Fibroblast of villous mesenchyme (primary cell): ENCODE results near the gene DEFB114. TPM values are rescaled to one million over a fixed set of nuclear protein-coding genes. Genes with fewer than 3 reads are reported as not detected.

Experiments
- DNase-seq: peaks from one replicate; pipeline ENCODE4 v3.0.0-alpha.2; 2010; ENCODE audit warnings: low read depth
- H3K4me3 ChIP-seq: 2 replicates; pipeline ENCODE4 v1.5.1; 2011; ENCODE audit warnings: low read depth, mild to moderate bottlenecking, low read length
- total RNA-seq: library from RNA; depleted of rRNA; stranded (reverse); fragments of >200 nt; gene quantifications from 2 replicates; pipeline ENCODE4 v1.2.3, GENCODE V29; 2012
- TF ChIP-seq, protein P1 (sequence below): IDR thresholded peaks from 2 replicates; pipeline ENCODE4 v1.5.1; 2012; ENCODE audit warnings: low read depth, mild to moderate bottlenecking, low read length; ENCODE audit not compliant: insufficient read depth

Gene DEFB114
- total RNA-seq, 1 donor = not detected

DNA sequence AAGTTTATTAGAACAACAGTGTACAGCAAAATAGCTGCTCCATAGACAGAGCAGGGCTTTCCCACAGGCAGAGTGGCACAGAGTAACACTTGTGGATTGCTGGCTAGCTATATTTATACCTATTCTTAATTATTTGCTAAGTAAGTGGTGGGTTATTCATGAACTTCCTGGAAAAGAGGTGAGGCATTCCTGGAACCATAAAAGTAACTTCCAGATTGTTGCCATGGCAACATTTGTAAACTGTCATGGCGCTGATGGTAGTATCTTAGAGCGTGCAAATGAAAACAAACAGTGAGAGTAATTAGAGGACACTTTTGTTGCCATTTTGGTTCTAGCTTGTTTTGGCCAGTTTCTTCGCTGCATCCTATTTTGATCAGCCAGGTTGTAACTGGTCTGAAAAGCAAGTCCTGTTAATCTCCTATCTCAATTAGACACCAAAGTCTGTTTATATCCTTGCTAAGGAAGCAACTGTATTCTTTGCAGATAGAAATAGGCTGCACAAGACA, 23.9 kb downstream of the DEFB114 start:
- DNase-seq = no peak
- no peak overlapping the region for H3K4me3 ChIP-seq
- TF ChIP-seq, protein P1, sequence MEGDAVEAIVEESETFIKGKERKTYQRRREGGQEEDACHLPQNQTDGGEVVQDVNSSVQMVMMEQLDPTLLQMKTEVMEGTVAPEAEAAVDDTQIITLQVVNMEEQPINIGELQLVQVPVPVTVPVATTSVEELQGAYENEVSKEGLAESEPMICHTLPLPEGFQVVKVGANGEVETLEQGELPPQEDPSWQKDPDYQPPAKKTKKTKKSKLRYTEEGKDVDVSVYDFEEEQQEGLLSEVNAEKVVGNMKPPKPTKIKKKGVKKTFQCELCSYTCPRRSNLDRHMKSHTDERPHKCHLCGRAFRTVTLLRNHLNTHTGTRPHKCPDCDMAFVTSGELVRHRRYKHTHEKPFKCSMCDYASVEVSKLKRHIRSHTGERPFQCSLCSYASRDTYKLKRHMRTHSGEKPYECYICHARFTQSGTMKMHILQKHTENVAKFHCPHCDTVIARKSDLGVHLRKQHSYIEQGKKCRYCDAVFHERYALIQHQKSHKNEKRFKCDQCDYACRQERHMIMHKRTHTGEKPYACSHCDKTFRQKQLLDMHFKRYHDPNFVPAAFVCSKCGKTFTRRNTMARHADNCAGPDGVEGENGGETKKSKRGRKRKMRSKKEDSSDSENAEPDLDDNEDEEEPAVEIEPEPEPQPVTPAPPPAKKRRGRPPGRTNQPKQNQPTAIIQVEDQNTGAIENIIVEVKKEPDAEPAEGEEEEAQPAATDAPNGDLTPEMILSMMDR = no peak

DNA sequence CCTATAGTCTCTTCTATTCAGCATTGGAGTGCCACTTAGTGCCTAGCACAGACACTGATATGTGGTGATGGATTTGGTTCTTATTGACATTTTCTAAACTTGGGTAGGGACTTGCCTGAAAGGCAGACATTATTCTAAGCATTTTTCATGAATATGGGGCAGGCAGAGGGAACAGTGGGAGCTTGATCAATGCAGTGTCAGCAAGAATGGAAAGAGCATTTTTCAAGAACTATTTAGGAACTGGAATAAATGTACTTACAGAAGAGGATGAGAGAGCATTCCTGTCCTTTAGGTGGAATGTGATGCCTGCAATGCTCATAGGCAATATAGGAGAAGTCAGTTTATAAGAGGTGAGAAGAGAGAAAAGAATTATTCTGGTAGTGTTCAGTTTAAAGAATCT, 26.2 kb downstream of the DEFB114 start:
- TF ChIP-seq, protein P1 = no peak
- no peak overlapping the region for H3K4me3 ChIP-seq
- no peak for DNase-seq

DNA sequence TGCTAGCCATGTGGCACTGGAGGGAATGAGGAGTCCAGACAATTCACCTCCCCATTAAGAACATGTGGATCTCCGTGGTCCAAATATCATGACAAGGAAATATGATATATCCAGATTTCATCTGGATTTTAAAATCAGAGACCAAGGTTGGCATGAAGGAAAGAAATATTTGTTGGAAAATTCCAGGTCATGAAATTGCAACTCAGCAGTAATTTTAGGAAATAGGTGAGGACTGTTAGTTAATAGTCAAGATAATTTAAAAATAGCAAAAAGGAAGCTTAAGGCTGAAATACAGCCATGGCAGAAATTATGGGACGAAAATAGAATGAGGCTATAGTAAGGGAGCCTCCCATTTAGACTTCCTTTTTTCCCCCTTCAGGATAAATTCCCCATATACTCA, 26.9 kb downstream of the DEFB114 start:
- DNase-seq = no peak
- TF ChIP-seq, protein P1 = no peak
- no peak overlapping the region for H3K4me3 ChIP-seq

DNA sequence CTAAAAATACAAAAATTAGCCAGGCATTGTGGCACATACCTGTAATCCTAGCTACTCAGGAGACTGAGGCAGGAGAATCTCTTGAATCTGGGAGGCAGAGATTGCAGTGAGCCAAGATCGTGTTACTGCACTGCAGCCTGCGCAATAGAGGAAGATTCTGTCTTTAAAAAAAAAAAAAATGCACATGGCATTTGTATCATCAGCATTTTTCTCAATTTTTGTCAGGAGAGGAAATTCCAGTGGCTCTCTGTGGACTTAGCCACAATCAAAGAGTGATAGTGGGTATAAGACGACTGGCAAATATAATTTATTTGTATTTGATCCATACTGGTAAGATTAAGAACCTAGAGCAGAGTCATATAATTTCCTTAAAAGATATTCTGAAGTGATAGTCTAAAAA, 28.6 kb downstream of the DEFB114 start:
- no peak for DNase-seq
- TF ChIP-seq, protein P1 = no peak
- H3K4me3 ChIP-seq = no peak overlapping the region

GRCh38 chr6:49934770-49935169, 29.2 kb downstream of the DEFB114 start:
- H3K4me3 ChIP-seq = no peak overlapping the region
- TF ChIP-seq, protein P1 = no peak
- DNase-seq = no peak

DNA sequence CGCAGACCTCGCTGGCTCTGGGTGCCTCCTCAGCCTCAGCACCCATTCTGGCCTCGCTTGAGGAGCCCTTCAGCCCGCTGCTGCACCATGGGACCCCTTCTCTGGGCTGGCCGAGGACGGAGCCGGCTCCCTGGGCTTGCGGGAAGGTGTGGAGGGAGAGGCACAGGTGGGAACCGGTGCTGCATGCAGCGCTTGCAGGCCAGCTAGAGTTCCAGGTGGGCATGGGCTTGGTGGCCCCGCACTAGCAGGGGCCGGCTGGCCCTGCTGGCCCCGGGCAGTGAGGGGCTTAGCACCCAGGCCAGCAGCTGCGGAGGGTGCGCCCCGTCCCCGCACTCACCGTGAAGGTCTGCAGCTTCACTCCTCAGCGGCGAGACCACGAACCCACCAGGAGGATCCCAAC, 30.4 kb downstream of the DEFB114 start:
- no peak overlapping the region for H3K4me3 ChIP-seq
- TF ChIP-seq, protein P1 = no peak
- no peak for DNase-seq

- no peak overlapping the region for H3K4me3 ChIP-seq
- no peak for DNase-seq
- TF ChIP-seq, protein P1 = no peak
Measured at GRCh38 chr6:49929340-49929739, 34.6 kb downstream of the DEFB114 start.
